ENCODE results near the gene PNPLA1.

The PNPLA1 gene

GRCh38 chr6:36352477-36353157 is 82.8 kb downstream of the PNPLA1 start:
- TF ChIP-seq PPARA (CRISPR knock-in tag; IDR thresholded peaks at IDR 0.05; ENCODE audit: borderline replicate concordance) (no peak), ZFP30 (CRISPR knock-in tag; IDR thresholded peaks at IDR 0.05) (no peak), TOX (CRISPR knock-in tag; IDR thresholded peaks at IDR 0.05; ENCODE audit: borderline replicate concordance) (no peak), TCF4 (CRISPR knock-in tag; IDR thresholded peaks at IDR 0.05; ENCODE audit: borderline replicate concordance) (no peak), POU6F1 (CRISPR knock-in tag; IDR thresholded peaks at IDR 0.05; ENCODE audit: borderline replicate concordance, low read depth) (no peak), CREB5 (CRISPR knock-in tag; IDR thresholded peaks at IDR 0.05; ENCODE audit: low read depth) (no peak), SNAI2 (CRISPR knock-in tag; IDR thresholded peaks at IDR 0.05) (no peak), RARB (CRISPR knock-in tag; IDR thresholded peaks at IDR 0.05) (no peak), GLIS3 (CRISPR knock-in tag; IDR thresholded peaks at IDR 0.05) (no peak), ARNTL (CRISPR knock-in tag; IDR thresholded peaks at IDR 0.05; ENCODE audit: borderline replicate concordance, low read depth) (no peak), ESRRG (CRISPR knock-in tag; IDR thresholded peaks at IDR 0.05) (no peak), TSHZ2 (CRISPR knock-in tag; IDR thresholded peaks at IDR 0.05) (no peak), ISL1 (CRISPR knock-in tag; IDR thresholded peaks at IDR 0.05) (no peak), PATZ1 (CRISPR knock-in tag; IDR thresholded peaks at IDR 0.05; ENCODE audit: borderline replicate concordance) (no peak), ZNF8 (CRISPR knock-in tag; IDR thresholded peaks at IDR 0.05) (no peak)
- ATAC-seq: no peak

GRCh38 chr6:36353411-36353915 is 83.6 kb downstream of the PNPLA1 start:
- no peak for TF ChIP-seq ZNF70 (CRISPR knock-in tag; IDR thresholded peaks at IDR 0.05)
- TF ChIP-seq PPARA (CRISPR knock-in tag; IDR thresholded peaks at IDR 0.05; ENCODE audit: borderline replicate concordance): no peak
- no peak for TF ChIP-seq CREB5 (CRISPR knock-in tag; IDR thresholded peaks at IDR 0.05; ENCODE audit: low read depth)
- TF ChIP-seq TOX (CRISPR knock-in tag; IDR thresholded peaks at IDR 0.05; ENCODE audit: borderline replicate concordance): no peak
- no peak for TF ChIP-seq ZNF8 (CRISPR knock-in tag; IDR thresholded peaks at IDR 0.05)
- TF ChIP-seq SNAI2 (CRISPR knock-in tag; IDR thresholded peaks at IDR 0.05): no peak
- no peak for TF ChIP-seq RARB (CRISPR knock-in tag; IDR thresholded peaks at IDR 0.05)
- no peak for TF ChIP-seq ZFP30 (CRISPR knock-in tag; IDR thresholded peaks at IDR 0.05)
- TF ChIP-seq TSHZ2 (CRISPR knock-in tag; IDR thresholded peaks at IDR 0.05): no peak
- TF ChIP-seq ZFP3 (CRISPR knock-in tag; IDR thresholded peaks at IDR 0.05): no peak
- no peak for TF ChIP-seq ZNF565 (CRISPR knock-in tag; conservative IDR thresholded peaks at IDR 0.05; ENCODE audit: low read depth)
- no peak for ATAC-seq
